HG03095 (cell line): ENCODE data around the gene FLT4.
"Not testable (repeated sequence)": the region's sequence is repeated elsewhere in the genome, so short reads cannot be mapped to it uniquely, and the experiment has no call there.

ENCODE experiments used
- ATAC-seq: cut with Tn5 transposase; IDR thresholded peaks from one replicate; pipeline ENCODE4 v1.9.1; 2021; ENCODE audit warnings: moderate library complexity; ENCODE audit not compliant: unreplicated experiment

FLT4 gene

GRCh38 chr5:180649297-180650039, at the start of gene FLT4:
FLT4 (minus strand) TSS chr5:180649600; CDS start chr5:180649545, 55 bp downstream.
- no peak for ATAC-seq

- no peak for ATAC-seq
Observed at GRCh38 chr5:180699042-180699441, 49.6 kb upstream of the FLT4 start.

DNA sequence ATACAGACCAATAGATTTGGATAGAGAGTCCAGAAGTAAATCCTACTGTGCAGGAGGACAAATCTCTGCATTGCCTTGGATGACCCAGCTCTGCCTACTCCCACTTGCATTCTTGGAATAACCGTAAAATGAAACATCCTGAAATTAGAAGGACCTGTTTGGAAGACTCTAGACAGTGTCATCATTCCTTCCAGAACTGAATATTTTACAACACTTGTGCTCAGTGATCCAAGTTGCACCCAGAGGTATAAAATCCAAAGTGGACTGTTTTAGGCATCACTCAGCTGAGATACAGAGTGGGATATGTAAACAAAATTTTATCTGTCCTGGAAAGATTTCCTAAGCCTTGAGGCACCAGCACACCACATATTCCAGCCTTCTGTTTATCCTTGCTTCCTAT, 46.7 kb upstream of the FLT4 start:
- ATAC-seq, result no peak

DNA sequence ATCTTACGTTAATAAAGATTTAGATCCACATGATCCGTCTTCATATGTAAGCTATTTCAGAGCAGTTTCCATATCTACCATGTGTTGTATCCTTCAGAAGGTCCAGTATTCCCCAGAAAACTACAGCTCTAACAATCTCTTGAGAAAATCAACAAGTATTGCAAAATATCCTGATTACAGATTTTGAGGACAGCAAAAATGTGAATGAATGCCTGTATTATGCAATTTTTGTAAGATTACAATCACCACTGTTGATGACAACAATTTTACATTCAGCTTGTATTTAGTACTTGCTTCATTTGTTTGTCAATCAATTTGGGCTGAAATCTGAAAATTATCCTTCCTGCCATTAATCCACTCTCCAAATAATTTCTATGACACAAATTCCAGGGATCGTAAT, 43.0 kb upstream of the FLT4 start:
- no peak for ATAC-seq

- ATAC-seq, result no peak
Observed at GRCh38 chr5:180691046-180691445, 41.6 kb upstream of the FLT4 start.

DNA sequence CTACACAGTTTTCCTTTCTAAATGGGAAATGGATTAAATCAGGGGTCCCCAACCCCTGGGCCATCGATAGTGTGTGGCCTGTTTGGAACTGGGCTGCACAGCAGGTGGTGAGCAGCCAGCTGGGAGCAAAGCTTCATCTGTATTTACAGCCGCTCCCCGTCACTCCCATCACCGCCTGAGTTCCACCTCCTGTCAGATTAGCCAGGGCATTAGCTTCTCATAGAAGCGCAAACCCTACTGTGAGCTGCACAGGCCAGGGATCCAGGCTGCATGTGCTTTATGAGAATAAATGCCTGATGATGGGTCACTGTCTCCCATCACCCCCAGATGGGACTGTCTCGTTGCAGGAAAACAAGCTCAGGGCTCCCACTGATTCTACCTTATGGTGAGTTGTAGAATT, 41.2 kb upstream of the FLT4 start:
- no peak for ATAC-seq

DNA sequence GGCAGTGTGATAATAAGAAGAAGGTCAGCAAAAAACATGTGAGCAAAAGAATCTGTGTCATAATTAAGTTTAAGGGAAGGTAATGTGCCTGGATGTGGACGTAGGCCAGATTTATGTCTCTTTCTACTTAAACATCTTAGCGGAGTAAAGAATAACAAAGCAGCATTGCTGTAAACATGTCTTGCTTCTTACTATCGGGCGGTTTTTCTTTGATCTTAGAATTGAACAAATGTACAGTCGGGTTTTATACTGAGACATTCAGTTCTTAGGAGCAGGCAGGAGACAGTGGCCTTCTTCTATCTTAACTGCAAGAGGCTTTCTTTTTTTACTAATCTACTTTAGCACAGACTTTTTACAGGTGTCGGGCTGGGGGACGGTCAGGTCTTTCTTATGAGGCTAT, 40.4 kb upstream of the FLT4 start:
- ATAC-seq, result no peak

DNA sequence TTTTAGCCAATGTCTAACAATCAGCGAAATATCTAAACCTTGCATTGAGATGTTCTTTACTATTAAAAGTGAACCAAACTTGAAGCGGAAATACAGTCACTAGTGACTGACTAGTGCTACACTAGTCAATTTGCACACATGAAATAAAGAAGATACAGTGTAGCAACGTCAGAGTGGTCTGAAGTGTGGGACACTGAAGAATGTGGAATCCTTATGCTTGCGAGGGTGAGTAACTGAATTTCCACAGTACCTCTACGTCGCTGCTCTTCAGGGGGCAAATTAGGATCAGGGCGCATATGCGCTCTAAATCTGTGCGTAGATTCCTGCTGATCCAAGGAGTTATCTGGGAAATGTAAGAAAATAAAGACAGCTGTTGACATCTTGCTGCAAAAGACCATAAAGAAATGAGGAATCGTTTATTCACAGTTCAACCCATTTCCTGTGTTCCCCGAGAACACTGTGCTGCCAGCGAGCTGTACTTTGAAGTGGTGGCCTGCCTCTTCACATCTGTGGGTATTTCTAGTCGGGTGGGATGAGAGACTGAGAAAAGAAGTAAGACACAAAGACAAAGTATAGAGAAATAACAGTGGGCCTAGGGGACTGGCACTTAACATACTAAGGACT, 39.8 kb upstream of the FLT4 start:
- no peak for ATAC-seq

GRCh38 chr5:180688330-180689070, 39.1 kb upstream of the FLT4 start:
- ATAC-seq, result no peak

GRCh38 chr5:180686799-180687198, 37.4 kb upstream of the FLT4 start:
- not testable (repeated sequence) for ATAC-seq

- ATAC-seq, result no peak
Observed at GRCh38 chr5:180684623-180685161, 35.3 kb upstream of the FLT4 start.

DNA sequence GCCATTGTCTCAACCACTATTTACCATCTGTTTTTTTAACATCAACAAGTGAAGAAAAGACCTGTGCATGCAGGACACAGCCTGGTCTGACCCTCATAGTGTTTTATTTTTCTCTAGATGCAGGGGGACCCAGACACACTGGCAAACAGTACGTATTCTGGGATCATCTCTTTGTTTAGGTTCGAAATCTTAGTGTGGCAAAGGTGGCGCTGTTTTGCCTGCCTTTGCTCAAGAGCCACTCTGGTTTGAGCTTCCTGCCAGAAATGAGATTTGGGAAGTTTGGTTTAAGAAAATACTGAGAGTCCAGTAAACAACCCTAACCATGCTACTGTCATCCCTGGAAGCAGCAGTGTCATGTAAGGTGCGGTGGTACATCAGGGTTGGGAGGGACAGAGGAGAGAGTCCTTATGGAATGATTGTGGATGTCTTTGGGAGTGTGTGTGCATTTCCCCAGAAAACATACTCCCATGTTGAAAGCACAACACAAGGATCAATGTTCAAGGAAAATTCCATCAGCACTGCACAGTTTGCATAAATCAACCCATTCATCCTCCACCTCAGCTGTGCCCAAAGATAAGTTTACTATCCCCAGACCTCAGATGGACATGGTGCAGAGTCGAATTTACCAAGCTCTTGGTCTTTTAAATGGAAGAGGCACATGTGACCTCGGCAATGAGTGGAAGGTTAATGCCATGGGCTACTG, 34.0 kb upstream of the FLT4 start:
- no peak for ATAC-seq

DNA sequence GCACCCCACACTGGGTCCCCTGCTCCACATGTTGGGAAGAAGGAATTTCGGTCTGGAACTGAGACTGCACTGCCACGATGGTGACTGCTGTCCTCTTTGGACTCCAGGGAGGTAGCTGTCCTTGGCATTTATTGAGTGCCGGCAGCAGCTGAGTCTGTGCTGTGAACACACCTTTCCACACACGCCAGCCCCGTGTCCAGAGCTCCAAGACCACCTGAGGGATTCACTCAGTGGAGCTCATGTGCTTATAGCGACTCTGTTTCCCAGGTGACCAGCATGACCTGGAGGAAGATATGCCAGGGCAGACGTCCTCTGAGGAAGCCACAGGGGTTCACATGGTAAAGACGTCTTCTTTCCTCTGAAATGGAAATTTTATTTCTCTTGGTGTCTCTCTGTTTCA, 33.2 kb upstream of the FLT4 start:
- no peak for ATAC-seq

DNA sequence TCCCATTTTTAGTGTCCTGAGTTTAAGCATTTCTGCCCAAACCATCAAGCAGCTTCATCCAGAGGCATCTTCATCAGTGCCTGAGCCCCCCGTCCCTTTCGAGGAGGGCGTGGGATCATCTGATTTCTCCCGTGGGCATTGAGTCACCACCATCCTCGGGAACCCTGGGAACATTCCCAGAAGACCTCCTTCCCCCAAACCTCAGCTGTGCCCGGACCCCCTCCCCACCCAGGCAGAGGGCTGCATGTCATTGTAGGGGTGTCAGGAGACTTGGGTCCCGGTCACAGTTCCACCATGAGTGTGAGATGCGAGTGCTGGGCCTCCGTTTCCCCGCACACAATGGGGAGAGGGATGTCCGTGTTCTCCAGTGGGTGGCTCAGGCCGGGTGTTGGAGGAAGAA, 32.6 kb upstream of the FLT4 start:
- not testable (repeated sequence) for ATAC-seq

DNA sequence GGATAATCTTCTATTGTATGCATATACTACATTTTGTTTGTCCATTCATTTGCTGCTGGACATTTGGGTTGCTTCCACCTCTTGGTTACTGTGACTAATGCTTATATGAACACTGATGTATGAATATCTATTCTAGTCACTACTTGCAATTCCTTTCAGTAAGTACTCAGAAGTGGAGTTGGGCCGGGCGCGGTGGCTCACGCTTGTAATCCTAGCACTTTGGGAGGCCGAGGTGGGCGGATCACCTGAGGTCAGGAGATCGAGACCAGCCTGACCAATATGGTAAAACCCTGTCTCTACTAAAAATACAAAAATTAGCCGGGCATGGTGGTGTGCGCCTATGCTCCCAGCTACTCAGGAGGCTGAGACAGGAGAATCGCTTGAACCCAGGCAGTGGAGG, 28.9 kb upstream of the FLT4 start:
- ATAC-seq, result not testable (repeated sequence)

DNA sequence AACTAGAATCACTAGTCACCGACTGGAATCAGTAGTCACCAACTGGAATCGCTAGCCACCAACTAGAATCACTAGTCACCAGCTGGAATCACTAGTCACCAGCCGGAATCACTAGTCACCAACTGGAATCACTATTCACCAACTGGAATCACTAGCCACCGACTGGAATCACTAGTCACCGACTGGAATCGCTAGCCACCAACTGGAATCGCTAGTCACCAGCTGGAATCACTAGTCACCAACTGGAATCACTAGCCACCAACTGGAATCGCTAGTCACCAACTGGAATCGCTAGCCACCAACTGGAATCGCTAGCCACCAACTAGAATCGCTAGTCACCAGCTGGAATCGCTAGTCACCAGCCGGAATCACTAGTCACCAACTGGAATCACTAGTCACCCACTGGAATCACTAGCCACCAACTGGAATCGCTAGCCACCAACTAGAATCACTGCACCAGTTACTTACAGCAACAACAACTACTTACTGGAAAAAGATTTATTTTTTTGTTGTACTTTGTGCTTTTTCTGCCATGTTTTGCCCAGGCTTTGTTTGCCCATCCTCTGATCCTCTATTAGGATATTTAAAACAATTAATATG, 25.7 kb upstream of the FLT4 start:
- ATAC-seq, result no peak

DNA sequence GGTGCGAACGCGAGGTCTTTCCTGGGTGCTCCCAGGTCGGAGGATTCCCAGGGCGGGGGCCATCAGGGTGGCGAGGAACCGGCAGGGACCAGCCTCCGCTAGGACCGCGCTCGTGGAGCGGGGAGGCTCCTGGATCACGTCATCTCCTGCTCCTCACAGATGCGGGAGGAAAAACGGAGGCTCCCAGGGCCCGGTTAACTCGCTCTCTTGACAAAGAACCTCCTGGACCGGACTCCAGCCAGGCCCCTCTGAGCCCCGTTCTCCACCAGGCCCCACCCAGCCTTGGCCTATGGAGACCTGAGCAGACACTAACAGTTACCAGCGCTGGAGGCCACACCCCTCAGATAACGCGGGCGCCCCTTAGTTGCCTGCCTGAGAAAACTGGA, 24.7 kb upstream of the FLT4 start:
- not testable (repeated sequence) for ATAC-seq

DNA sequence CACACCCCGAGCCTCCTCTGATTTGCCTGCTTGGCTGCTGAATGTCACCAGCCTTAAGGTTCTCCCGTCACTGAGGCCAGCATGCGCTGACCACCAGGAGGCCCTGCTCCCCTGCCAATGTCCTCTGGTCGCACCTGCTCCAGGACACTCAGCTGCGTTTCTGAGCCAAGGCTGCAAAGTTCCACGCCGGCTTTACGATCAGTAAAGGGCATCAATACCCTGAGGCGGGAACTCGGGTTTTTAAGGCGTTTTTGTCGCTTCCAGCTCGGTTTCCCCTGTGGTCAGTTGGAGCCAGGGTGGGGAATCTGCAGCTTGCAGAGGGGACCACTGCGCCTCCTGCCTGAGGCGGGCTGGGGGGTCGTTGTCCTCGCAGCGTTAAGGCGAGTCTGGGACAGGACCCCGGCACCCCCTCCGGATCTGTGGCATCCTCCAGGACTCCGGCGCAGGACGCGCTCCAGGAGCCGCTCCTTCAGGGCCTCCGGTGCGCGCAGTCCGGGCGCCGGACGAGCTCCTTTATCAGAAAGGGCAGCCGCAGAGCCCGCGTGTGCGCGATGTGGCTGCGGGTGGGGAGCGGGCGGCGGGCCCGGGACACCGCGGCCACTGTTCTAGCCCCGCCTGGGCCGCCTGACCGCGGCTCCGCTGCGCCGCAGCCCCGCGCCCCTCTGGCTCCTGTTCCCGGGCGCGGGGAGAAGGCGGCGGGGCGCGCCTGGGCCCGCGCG, 24.1 kb upstream of the FLT4 start:
- ATAC-seq, result no peak

- not testable (repeated sequence) for ATAC-seq
Observed at GRCh38 chr5:180671958-180672524, 22.6 kb upstream of the FLT4 start.
